Cardiac muscle cell (in vitro differentiated cells and primary cell): Measurements from ENCODE around the gene PLIN5. TPM values are rescaled to one million over a fixed set of nuclear protein-coding genes. Genes with fewer than 3 reads are reported as not detected.

Experiments used
- DNase-seq, 2 donors: peaks; one replicate each; pipeline versions ENCODE4 v3.0.0 to v3.0.0-alpha.2; 2010 to 2017; ENCODE audit warnings: low read depth in 1 of 2, low spot score in 1 of 2
- H3K27ac ChIP-seq: fragments of 200-600 bp; sonication (generic); 2 replicates; pipeline ENCODE4 v1.5.1; 2016
- H3K27me3 ChIP-seq: fragments of 200-600 bp; sonication (generic); 2 replicates; pipeline ENCODE4 v1.6.0; 2016; ENCODE audit warnings: control low read depth
- H3K36me3 ChIP-seq: fragments of 200-600 bp; sonication (generic); 2 replicates; pipeline ENCODE4 v1.5.1; 2016; ENCODE audit warnings: control low read depth
- H3K4me1 ChIP-seq: fragments of 200-600 bp; sonication (generic); 2 replicates; pipeline ENCODE4 v1.8.1; 2017; ENCODE audit warnings: low read depth, mild to moderate bottlenecking, mixed run types
- H3K4me3 ChIP-seq: fragments of 200-600 bp; sonication (generic); 2 replicates; pipeline ENCODE4 v1.5.1; 2016; ENCODE audit warnings: mild to moderate bottlenecking
- H3K9me3 ChIP-seq: fragments of 200-600 bp; sonication (generic); 2 replicates; pipeline ENCODE4 v1.5.1; 2017; ENCODE audit warnings: low read depth, mild to moderate bottlenecking, control low read depth
- polyA plus RNA-seq: library from polyadenylated mRNA; unstranded; fragments of >200 nt; fragmentation: Nextera tagmentation; extraction: Ambion mirVana; gene quantifications from 2 replicates; pipeline ENCODE4 v1.2.1, GENCODE V29; 2016
- total RNA-seq: library from RNA; depleted of rRNA; stranded (reverse); fragments of >200 nt; gene quantifications from 2 replicates; pipeline ENCODE4 v1.2.3, GENCODE V29; 2016
- TF ChIP-seq, protein P1 (sequence below): IDR thresholded peaks from 2 replicates; pipeline ENCODE4 v1.5.1; 2012; ENCODE audit warnings: low read depth, mild to moderate bottlenecking, low read length

PLIN5 gene, protein sequence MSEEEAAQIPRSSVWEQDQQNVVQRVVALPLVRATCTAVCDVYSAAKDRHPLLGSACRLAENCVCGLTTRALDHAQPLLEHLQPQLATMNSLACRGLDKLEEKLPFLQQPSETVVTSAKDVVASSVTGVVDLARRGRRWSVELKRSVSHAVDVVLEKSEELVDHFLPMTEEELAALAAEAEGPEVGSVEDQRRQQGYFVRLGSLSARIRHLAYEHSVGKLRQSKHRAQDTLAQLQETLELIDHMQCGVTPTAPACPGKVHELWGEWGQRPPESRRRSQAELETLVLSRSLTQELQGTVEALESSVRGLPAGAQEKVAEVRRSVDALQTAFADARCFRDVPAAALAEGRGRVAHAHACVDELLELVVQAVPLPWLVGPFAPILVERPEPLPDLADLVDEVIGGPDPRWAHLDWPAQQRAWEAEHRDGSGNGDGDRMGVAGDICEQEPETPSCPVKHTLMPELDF
- 4.5 and 10.1 TPM in 2 replicates for total RNA-seq
- 8.7 and 10.8 TPM in 2 replicates for polyA plus RNA-seq

DNA sequence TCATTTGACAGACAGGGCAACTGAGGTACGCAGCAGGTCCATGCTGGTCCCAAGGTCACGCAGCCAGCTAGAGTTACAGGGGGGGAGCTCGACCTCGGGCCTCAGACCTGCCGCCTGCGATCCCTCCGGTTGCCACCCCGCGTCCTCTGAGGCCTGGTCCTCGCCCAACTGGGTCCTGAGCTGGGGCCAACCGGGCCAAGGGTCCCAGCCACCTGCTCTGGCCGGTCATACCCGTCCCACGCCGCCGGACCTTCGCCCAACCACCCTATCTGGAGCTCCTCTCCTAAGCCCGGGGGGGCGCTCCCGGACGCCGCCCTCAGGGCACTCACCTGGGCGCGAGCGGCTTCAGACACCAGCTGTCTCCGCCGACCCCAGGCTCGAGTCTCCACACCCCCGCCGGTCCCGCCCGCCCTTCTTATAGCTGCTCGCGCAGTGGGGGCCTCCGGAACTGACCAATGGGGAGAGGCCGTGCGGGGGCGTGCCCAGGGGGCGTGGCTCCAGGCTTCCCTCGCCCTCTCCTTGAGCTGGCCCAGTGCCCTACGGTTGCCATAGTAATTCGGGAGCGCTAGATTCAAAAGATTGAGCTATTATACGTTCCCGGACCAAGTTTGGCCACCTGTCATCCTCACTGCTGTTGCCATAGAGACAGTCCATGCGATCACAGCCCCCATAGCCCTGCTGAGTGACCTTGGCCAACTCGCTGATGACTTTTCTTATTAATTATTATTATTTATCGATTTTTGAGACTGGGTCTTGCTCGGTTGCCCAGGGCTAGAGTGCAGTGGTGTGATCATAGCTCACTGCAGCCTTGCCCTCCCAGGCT, at the start of gene PLIN5:
PLIN5 (minus strand) TSS at position 389 of the 823 bp plus-strand sequence. CDS start 1,150 bp downstream, outside the sequence.
- Histone ChIP-seq H3K27ac (no peak within 1 kb of the TSS), H3K4me1 (no peaks in the 10 kb centered on the region), H3K27me3 (no peaks in the 10 kb centered on the region), H3K9me3 (no peaks in the 10 kb centered on the region), H3K4me3 (peak within 1 kb of the TSS; percentile 17), H3K36me3 (no peaks in the 10 kb centered on the region)
- DNase-seq = peak; percentile 79 to 87
- TF ChIP-seq, protein P1, sequence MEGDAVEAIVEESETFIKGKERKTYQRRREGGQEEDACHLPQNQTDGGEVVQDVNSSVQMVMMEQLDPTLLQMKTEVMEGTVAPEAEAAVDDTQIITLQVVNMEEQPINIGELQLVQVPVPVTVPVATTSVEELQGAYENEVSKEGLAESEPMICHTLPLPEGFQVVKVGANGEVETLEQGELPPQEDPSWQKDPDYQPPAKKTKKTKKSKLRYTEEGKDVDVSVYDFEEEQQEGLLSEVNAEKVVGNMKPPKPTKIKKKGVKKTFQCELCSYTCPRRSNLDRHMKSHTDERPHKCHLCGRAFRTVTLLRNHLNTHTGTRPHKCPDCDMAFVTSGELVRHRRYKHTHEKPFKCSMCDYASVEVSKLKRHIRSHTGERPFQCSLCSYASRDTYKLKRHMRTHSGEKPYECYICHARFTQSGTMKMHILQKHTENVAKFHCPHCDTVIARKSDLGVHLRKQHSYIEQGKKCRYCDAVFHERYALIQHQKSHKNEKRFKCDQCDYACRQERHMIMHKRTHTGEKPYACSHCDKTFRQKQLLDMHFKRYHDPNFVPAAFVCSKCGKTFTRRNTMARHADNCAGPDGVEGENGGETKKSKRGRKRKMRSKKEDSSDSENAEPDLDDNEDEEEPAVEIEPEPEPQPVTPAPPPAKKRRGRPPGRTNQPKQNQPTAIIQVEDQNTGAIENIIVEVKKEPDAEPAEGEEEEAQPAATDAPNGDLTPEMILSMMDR = no peak

DNA sequence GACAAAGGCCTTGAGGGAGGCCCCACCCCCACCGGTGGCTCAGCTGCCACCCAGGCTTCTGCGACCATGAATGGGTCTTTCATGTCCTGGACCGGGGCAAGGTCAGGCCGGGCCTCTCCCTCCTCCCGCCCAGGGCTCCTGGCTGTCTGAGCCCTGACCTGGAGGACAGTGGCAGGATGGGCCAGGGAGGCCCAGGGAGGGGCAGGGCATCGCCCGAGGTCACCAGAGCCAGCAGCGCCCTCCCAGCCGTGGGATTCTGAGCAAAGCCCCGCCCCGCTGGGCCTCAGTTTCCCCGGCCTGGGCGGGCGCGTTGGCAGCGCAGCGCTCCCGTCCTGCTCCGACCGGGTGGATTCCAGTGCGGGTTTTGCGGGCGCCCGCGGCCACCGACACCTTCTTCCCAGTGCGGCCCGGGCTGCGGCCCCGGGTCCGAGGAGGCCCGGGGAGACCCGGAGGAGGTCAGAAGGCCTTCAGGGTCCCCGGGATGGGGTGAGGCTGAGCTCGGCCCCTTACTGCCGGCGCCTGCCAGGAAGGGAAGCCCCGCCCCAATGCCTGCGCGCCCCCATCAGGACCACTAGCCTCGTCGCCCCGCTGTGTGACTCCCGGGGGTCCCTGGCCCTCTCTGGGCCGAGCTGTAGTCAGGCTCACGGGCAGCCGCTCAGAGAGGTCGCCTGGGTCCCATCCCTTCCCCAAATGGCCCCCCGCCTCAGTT, 49.1 kb upstream of the PLIN5 start:
- Histone ChIP-seq H3K27ac (no peak overlapping the region), H3K27me3 (no peaks in the 10 kb centered on the region), H3K4me3 (peak overlapping the region; percentile 46), H3K4me1 (no peaks in the 10 kb centered on the region), H3K9me3 (no peaks in the 10 kb centered on the region), H3K36me3 (no peaks in the 10 kb centered on the region)
- TF ChIP-seq, protein P1 = no peak
- DNase-seq = peak in 1 of 2 donors; percentile 57

DNA sequence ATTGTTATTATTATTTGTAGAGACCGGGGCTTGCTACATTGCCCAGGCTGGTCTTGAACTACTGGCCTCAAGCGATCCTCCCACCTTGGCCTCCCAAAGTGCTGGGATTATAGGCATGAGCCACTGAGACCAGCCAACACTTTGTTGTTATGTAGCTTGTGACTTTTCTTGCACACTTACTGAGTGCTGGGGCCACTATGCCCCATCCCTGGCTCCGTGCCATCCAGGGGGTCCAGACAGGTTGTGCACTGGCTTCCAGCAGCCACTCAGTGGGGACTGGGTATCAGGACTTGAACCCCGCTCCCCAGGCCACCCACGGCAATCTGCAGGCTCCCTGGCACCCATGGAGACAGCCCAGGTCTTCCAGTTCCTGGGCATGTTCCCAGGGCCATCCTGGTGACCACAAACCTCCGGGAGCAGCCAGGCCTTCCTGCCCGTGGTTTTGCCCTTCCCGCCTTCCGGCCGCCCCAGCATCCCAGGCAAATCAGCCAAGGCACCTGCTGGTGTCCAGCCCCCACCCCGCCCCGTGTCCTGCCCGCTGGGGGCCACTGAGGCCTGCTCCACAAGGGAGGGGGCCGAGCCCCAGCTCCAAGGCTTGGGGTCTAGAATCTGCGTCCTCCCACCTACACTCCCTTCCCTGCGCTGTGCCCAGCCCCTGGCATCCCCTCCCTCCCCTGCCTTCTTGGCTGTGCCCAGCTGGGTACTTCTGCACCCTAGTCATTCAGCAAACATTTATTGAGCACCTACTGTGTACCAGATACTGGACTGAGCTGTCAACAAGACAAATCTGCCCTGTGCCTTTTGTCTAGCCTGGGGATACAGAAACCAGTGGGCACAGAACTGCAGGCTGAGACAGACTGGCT, 48.2 kb upstream of the PLIN5 start:
- Histone ChIP-seq H3K36me3 (no peaks in the 10 kb centered on the region), H3K9me3 (no peaks in the 10 kb centered on the region), H3K4me1 (no peaks in the 10 kb centered on the region), H3K27me3 (no peaks in the 10 kb centered on the region), H3K4me3 (no peak overlapping the region), H3K27ac (no peak overlapping the region)
- DNase-seq = no peak
- TF ChIP-seq, protein P1 = no peak

DNA sequence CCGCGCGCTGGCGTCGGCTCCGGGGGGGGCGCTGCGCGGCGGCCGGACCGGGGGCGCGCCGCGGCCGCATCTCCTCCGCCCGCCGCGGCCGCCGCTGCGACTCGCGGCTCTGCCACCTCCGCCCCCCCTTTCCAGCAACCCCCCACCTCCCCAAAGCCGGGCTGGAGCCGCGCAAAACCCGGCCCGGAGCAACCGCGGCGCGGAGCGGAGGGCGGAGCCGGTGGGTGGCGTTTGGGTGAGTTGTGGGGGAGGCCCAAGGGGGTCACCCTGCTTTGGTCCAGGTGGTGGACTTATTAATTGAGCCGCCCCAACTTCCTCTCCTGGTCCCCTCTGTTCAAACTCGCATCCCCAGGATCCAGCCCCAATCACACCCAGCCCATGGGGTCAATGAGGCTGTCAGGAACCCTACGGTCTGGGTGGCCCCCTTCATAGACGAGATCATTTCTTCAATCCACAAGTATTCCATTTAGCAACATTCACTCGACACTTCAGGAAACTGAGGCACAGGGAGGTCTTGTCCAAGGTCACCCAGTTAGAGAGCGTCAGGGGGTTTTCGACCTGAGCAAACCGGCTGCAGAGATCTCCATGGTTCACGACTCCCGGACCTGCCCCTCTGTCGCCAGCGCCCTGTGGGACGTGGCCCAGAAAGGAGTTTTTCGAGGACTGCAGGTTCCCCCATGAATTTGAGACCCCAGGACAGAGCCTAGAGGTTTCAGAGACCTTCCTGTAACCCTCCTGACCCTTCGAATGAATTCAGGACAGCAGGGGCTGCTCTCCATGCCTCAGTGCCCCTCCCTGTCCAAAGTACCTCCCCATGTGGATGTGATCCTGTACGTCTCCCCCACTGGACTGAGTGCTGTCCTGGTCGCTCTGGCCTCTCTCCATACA, 46.9 kb upstream of the PLIN5 start:
- Histone ChIP-seq H3K9me3 (no peaks in the 10 kb centered on the region), H3K4me1 (no peaks in the 10 kb centered on the region), H3K36me3 (no peaks in the 10 kb centered on the region), H3K27ac (no peak overlapping the region), H3K4me3 (peak overlapping the region; percentile 85), H3K27me3 (no peaks in the 10 kb centered on the region)
- TF ChIP-seq, protein P1 = no peak
- DNase-seq = peak; percentile 58 to 80
